HCT116 (cell line): ENCODE measurements around the gene DOCK2.

Experiments used
- CEBPB ChIP-seq: IDR thresholded peaks from 2 replicates; pipeline ENCODE4 v1.6.1; 2012; ENCODE audit warnings: low read depth
- EZH2 ChIP-seq: fragments of 200-600 bp; sonication (generic); IDR thresholded peaks from 2 replicates; pipeline ENCODE4 v1.6.1; 2017; ENCODE audit warnings: antibody characterized with exemption, mixed run types
- SP1 ChIP-seq: IDR thresholded peaks from 2 replicates; pipeline ENCODE4 v1.6.1; 2012; ENCODE audit warnings: low read depth
- SRF ChIP-seq: IDR thresholded peaks from 2 replicates; pipeline ENCODE4 v1.6.1; 2012; ENCODE audit warnings: low read depth
- YY1 ChIP-seq: IDR thresholded peaks from 2 replicates; pipeline ENCODE4 v1.6.1; 2011; ENCODE audit warnings: low read length, low read depth, moderate library complexity, mild to moderate bottlenecking; ENCODE audit not compliant: insufficient replicate concordance; ENCODE audit errors: extremely low read depth
- TF ChIP-seq, protein P1 (sequence below), 3 experiments: fragments of 200-600 bp in 1 of 3; sonication (generic) in 1 of 3; IDR thresholded peaks in 2 of 3; conservative IDR thresholded peaks in 1 of 3; 2 replicates each; pipeline ENCODE4 v1.5.1; 2012 to 2017; ENCODE audit warnings: low read depth in 2 of 3, low read length in 2 of 3, antibody characterized with exemption in 1 of 3, borderline replicate concordance in 1 of 3, control low read depth in 1 of 3, mild to moderate bottlenecking in 1 of 3, mixed read lengths in 1 of 3, mixed run types in 1 of 3, moderate library complexity in 1 of 3; ENCODE audit not compliant: insufficient read depth in 1 of 3

DNA sequence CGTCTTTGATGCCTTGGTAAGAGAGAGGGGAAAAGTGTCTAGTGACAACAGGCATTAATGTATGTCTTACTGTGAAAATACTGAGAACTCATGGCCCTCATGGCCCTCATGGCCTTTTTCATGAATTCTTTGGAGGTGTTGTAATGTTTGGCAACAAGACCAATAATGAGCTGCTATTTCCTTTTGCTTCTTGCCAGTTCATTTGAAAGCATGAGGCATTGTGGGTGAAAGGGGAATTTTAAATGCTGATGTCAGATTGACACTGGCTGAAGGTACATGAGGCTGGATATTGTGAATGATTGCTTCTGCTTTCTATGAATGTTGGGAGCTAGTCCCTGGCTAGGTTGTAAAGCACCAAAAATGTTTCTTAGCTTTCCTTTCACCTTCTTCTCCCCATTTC lies 79.2 kb downstream of the DOCK2 start:
- TF ChIP-seq YY1 (no peak), CEBPB (no peak), SRF (no peak), SP1 (no peak), EZH2 (no peak)
- TF ChIP-seq, protein P1, sequence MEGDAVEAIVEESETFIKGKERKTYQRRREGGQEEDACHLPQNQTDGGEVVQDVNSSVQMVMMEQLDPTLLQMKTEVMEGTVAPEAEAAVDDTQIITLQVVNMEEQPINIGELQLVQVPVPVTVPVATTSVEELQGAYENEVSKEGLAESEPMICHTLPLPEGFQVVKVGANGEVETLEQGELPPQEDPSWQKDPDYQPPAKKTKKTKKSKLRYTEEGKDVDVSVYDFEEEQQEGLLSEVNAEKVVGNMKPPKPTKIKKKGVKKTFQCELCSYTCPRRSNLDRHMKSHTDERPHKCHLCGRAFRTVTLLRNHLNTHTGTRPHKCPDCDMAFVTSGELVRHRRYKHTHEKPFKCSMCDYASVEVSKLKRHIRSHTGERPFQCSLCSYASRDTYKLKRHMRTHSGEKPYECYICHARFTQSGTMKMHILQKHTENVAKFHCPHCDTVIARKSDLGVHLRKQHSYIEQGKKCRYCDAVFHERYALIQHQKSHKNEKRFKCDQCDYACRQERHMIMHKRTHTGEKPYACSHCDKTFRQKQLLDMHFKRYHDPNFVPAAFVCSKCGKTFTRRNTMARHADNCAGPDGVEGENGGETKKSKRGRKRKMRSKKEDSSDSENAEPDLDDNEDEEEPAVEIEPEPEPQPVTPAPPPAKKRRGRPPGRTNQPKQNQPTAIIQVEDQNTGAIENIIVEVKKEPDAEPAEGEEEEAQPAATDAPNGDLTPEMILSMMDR (IDR thresholded peaks at IDR 0.05 in 2 of 3, conservative IDR thresholded peaks at IDR 0.05 in 1 of 3; ENCODE audit: borderline replicate concordance in 1 of 3, insufficient read depth in 1 of 3, low read depth in 2 of 3, low read length in 2 of 3), result no peak
